Measurements from ENCODE around the gene GRID2. TPM values are rescaled to one million over a fixed set of nuclear protein-coding genes. Genes with fewer than 3 reads are reported as not detected.

Gene GRID2
- total RNA-seq, 1 donor from 2014 or later = not detected

GRCh38 chr4:93063325-93063724 lies 759.6 kb downstream of the GRID2 start:
- no peak for DNase-seq (ENCODE audit: extremely low spot score in 2 of 2)
- H3K27ac ChIP-seq = no peak overlapping the region
- no peak overlapping the region for H3K4me3 ChIP-seq
- H3K36me3 ChIP-seq = no peaks in the 10 kb centered on the region
- TF ChIP-seq POLR2A (IDR thresholded peaks at IDR 0.05) (no peak), POLR2AphosphoS5 (IDR thresholded peaks at IDR 0.05; ENCODE audit: insufficient read depth in 1 of 2, low read depth in 1 of 2) (no peak), CTCF (IDR thresholded peaks at IDR 0.05) (no peak)
- no peaks in the 10 kb centered on the region for H3K9me3 ChIP-seq
- no peaks in the 10 kb centered on the region for H3K4me1 ChIP-seq
- H3K27me3 ChIP-seq = no peaks in the 10 kb centered on the region
- intact Hi-C loops (cut with DNase I) = no loop called here

DNA sequence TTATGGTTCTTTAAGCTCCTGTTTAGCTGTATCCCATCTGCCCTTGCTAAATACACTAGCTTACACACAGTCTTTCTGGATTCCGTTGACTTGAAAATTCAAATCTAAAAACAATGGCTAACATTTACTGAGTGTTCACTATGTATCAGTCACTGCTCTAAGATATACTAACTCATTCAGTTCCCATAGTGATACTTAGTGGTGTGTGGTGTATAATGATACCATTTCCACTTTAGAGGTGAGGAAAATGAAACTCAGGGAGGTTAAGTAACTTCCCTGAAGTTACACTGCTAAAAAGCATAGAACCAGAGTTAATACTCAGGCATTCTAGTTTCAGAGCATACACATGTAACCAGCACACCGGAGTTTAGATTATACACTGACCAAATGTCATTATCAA lies 762.0 kb downstream of the GRID2 start:
- H3K27me3 ChIP-seq = no peaks in the 10 kb centered on the region
- no peak overlapping the region for H3K4me3 ChIP-seq
- no peaks in the 10 kb centered on the region for H3K36me3 ChIP-seq
- H3K4me1 ChIP-seq = no peaks in the 10 kb centered on the region
- intact Hi-C loops (cut with DNase I) = no loop called here
- no peak overlapping the region for H3K27ac ChIP-seq
- TF ChIP-seq POLR2AphosphoS5 (IDR thresholded peaks at IDR 0.05; ENCODE audit: insufficient read depth in 1 of 2, low read depth in 1 of 2) = no peak
- TF ChIP-seq POLR2A (IDR thresholded peaks at IDR 0.05) = no peak
- no peak for TF ChIP-seq CTCF (IDR thresholded peaks at IDR 0.05)
- no peaks in the 10 kb centered on the region for H3K9me3 ChIP-seq
- DNase-seq (ENCODE audit: extremely low spot score in 2 of 2) = no peak

- H3K4me1 ChIP-seq = no peaks in the 10 kb centered on the region
- H3K4me3 ChIP-seq = no peak overlapping the region
- no peaks in the 10 kb centered on the region for H3K27me3 ChIP-seq
- no peaks in the 10 kb centered on the region for H3K9me3 ChIP-seq
- H3K36me3 ChIP-seq = no peaks in the 10 kb centered on the region
- no peak for DNase-seq (ENCODE audit: extremely low spot score in 2 of 2)
- no peak overlapping the region for H3K27ac ChIP-seq
- intact Hi-C loops (cut with DNase I) = no loop called here
- TF ChIP-seq CTCF (IDR thresholded peaks at IDR 0.05) = no peak
- TF ChIP-seq POLR2AphosphoS5 (IDR thresholded peaks at IDR 0.05; ENCODE audit: insufficient read depth in 1 of 2, low read depth in 1 of 2) = no peak
- no peak for TF ChIP-seq POLR2A (IDR thresholded peaks at IDR 0.05)
Observed at GRCh38 chr4:93066749-93067148, 763.0 kb downstream of the GRID2 start.

DNA sequence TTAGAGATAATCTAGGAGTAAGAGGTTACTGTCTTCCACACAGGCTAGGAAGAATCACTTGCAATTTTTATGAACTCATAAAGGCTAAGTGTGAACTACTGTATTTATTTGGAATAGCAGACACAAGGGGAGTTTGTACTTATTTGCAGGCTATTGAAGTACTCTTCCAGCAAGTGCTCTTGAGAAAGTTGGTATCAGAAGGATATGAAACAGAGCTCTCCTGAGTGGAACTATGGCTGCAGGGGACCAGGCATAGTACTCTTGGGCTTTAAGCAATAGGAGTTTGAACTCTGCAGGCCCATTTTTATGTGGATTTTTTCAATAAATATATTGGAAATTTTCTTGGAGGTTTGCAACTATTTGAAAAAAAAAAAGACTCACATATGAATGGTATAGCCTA lies 768.5 kb downstream of the GRID2 start:
- no peak overlapping the region for H3K27ac ChIP-seq

GRCh38 chr4:93080316-93080715 lies 776.5 kb downstream of the GRID2 start:
- no peaks in the 10 kb centered on the region for H3K4me1 ChIP-seq
- H3K9me3 ChIP-seq = no peaks in the 10 kb centered on the region
- no peak overlapping the region for H3K4me3 ChIP-seq
- intact Hi-C loops (cut with DNase I) = no loop called here
- TF ChIP-seq POLR2A (IDR thresholded peaks at IDR 0.05) (no peak), CTCF (IDR thresholded peaks at IDR 0.05) (no peak), POLR2AphosphoS5 (IDR thresholded peaks at IDR 0.05; ENCODE audit: insufficient read depth in 1 of 2, low read depth in 1 of 2) (no peak)
- DNase-seq (ENCODE audit: extremely low spot score in 2 of 2) = no peak
- no peaks in the 10 kb centered on the region for H3K36me3 ChIP-seq
- no peak overlapping the region for H3K27ac ChIP-seq
- H3K27me3 ChIP-seq = no peaks in the 10 kb centered on the region

More for the DNA sequence above, 768.5 kb downstream of the GRID2 start:
- no peaks in the 10 kb centered on the region for H3K4me1 ChIP-seq
- DNase-seq (ENCODE audit: extremely low spot score in 2 of 2) = no peak
- no peaks in the 10 kb centered on the region for H3K27me3 ChIP-seq
- TF ChIP-seq POLR2A (IDR thresholded peaks at IDR 0.05) (no peak), CTCF (IDR thresholded peaks at IDR 0.05) (no peak), POLR2AphosphoS5 (IDR thresholded peaks at IDR 0.05; ENCODE audit: insufficient read depth in 1 of 2, low read depth in 1 of 2) (no peak)
- no peak overlapping the region for H3K4me3 ChIP-seq
- no peaks in the 10 kb centered on the region for H3K9me3 ChIP-seq
- intact Hi-C loops (cut with DNase I) = no loop called here
- no peaks in the 10 kb centered on the region for H3K36me3 ChIP-seq
